GM12878 (cell line): ENCODE measurements around the gene RINL. TPM values are rescaled to one million over a fixed set of nuclear protein-coding genes. Genes with fewer than 3 reads are reported as not detected.

Experiments used
- ATF7 ChIP-seq: fragments of 450-650 bp; IDR thresholded peaks from 2 replicates; pipeline ENCODE4 v1.6.1; 2016; ENCODE audit warnings: low read depth, mild to moderate bottlenecking
- BCL11A ChIP-seq: IDR thresholded peaks from 2 replicates; pipeline ENCODE4 v1.6.1; 2011; ENCODE audit warnings: low read depth, low read length
- BHLHE40 ChIP-seq, 2 experiments: fragments of 450-650 bp in 1 of 2; IDR thresholded peaks; 2 replicates each; pipeline ENCODE4 v1.6.1; 2011 to 2017; ENCODE audit warnings: low read depth in 2 of 2, borderline replicate concordance in 1 of 2, improper control_type of control experiment in 1 of 2, low read length in 1 of 2, mild to moderate bottlenecking in 1 of 2
- CBX5 ChIP-seq: sonication (generic); IDR thresholded peaks from 2 replicates; pipeline ENCODE4 v1.6.1; 2016; ENCODE audit warnings: low read depth, moderate library complexity, mild to moderate bottlenecking, inconsistent platforms
- CHD2 ChIP-seq: IDR thresholded peaks from 2 replicates; pipeline ENCODE4 v1.6.1; 2011; ENCODE audit warnings: low read depth, low read length, improper control_type of control experiment, borderline replicate concordance
- E2F8 ChIP-seq: fragments of 450-650 bp; IDR thresholded peaks from 2 replicates; pipeline ENCODE4 v1.6.1; 2018; ENCODE audit warnings: mild to moderate bottlenecking, low read depth, moderate library complexity; ENCODE audit not compliant: partially characterized antibody
- GATAD2B ChIP-seq: fragments of 450-650 bp; conservative IDR thresholded peaks from 2 replicates; pipeline ENCODE4 v1.6.1; 2017; ENCODE audit warnings: low read depth, mild to moderate bottlenecking, moderate library complexity
- IKZF2 ChIP-seq, 2 experiments: fragments of 450-650 bp; IDR thresholded peaks; 2 replicates each; pipeline ENCODE4 v1.6.1; 2017; ENCODE audit warnings: mild to moderate bottlenecking in 2 of 2, moderate library complexity in 2 of 2
- IRF4 ChIP-seq: IDR thresholded peaks from 2 replicates; pipeline ENCODE4 v1.6.1; 2011; ENCODE audit warnings: low read depth, low read length
- MLLT1 ChIP-seq: fragments of 450-650 bp; IDR thresholded peaks from 2 replicates; pipeline ENCODE4 v1.6.1; 2016; ENCODE audit warnings: mild to moderate bottlenecking
- MXI1 ChIP-seq: fragments of 150-350 bp; IDR thresholded peaks from 2 replicates; pipeline ENCODE4 v1.6.1; 2011; ENCODE audit warnings: low read depth, mild to moderate bottlenecking, inconsistent platforms, low read length, improper control_type of control experiment
- MYC ChIP-seq: IDR thresholded peaks from 2 replicates; pipeline ENCODE4 v1.6.1; 2011; ENCODE audit warnings: mild to moderate bottlenecking, low read length, moderate library complexity, inconsistent platforms; ENCODE audit not compliant: insufficient read depth, insufficient replicate concordance, insufficient read length, severe bottlenecking
- NBN ChIP-seq: fragments of 450-650 bp; IDR thresholded peaks from 2 replicates; pipeline ENCODE4 v1.6.1; 2016
- NRF1 ChIP-seq: conservative IDR thresholded peaks from 2 replicates; pipeline ENCODE4 v1.6.1; 2011; ENCODE audit warnings: mild to moderate bottlenecking, low read depth, low read length, improper control_type of control experiment
- POLR2A ChIP-seq: IDR thresholded peaks from 2 replicates; pipeline ENCODE4 v1.6.1; 2011; ENCODE audit warnings: low read depth, mild to moderate bottlenecking, low read length
- SIN3A ChIP-seq: IDR thresholded peaks from 2 replicates; pipeline ENCODE4 v1.6.1; 2012; ENCODE audit warnings: low read depth, low read length, improper control_type of control experiment
- SREBF2 ChIP-seq: IDR thresholded peaks from 2 replicates; pipeline ENCODE4 v1.6.1; 2012; ENCODE audit warnings: mild to moderate bottlenecking, low read length
- SRF ChIP-seq, 2 experiments: IDR thresholded peaks; 2 replicates each; pipeline ENCODE4 v1.6.1; 2011; ENCODE audit warnings: low read depth in 2 of 2, low read length in 2 of 2, mild to moderate bottlenecking in 1 of 2, moderate library complexity in 1 of 2
- STAT1 ChIP-seq: fragments of 450-650 bp; conservative IDR thresholded peaks from 2 replicates; pipeline ENCODE4 v1.6.1; 2014; ENCODE audit warnings: antibody characterized with exemption, mild to moderate bottlenecking
- SUPT20H ChIP-seq: IDR thresholded peaks from 2 replicates; pipeline ENCODE4 v1.6.1; 2011; ENCODE audit warnings: low read depth, mild to moderate bottlenecking, low read length, moderate library complexity, borderline replicate concordance; ENCODE audit not compliant: control insufficient read depth
- TAF1 ChIP-seq: IDR thresholded peaks from 2 replicates; pipeline ENCODE4 v1.6.1; 2011; ENCODE audit warnings: mild to moderate bottlenecking, low read depth, low read length, borderline replicate concordance
- ZNF217 ChIP-seq: fragments of 450-650 bp; IDR thresholded peaks from 2 replicates; pipeline ENCODE4 v1.6.1; 2017; ENCODE audit warnings: antibody characterized with exemption, mild to moderate bottlenecking
- polyA plus RNA-seq, 11 experiments: library from polyadenylated mRNA; depleted of rRNA in 4 of 11; unstranded in 6 of 11; stranded (reverse) in 5 of 11; fragments of >200 nt; fragmentation: Nextera tagmentation in 4 of 11; fragmentation: Illumina TruSeq in 1 of 11; extraction: Ambion mirVana in 4 of 11; extraction: Trizol in 1 of 11; gene quantifications; 1 replicate in 1 of 11; 2 replicates in 10 of 11; pipeline versions ENCODE4 v1.2.1 to v1.2.3, GENCODE V29; 2011 to 2016; ENCODE audit warnings: inconsistent platforms in 2 of 11, missing spikeins in 2 of 11, low read depth in 1 of 11
- total RNA-seq, 4 experiments: library from RNA; depleted of rRNA in 3 of 4; stranded (reverse); fragments of >200 nt in 3 of 4; fragmentation: Illumina TruSeq in 1 of 4; extraction: Trizol in 1 of 4; gene quantifications; 2 replicates each; pipeline versions ENCODE4 v1.2.1 to v1.2.3, GENCODE V29; 2013 to 2021
- TF ChIP-seq, protein P1 (sequence below): fragments of 450-650 bp; formaldehyde crosslinking; IDR thresholded peaks from 2 replicates; pipeline ENCODE4 v1.4.0; 2020; ENCODE audit warnings: mild to moderate bottlenecking, moderate library complexity

Gene RINL
- total and polyA plus RNA-seq, 10 of the 15 experiments (the other 5 are each of a cell fraction or from before 2014, with no cell fraction given), result 14.5 to 64.2 (median 47.6) TPM

DNA sequence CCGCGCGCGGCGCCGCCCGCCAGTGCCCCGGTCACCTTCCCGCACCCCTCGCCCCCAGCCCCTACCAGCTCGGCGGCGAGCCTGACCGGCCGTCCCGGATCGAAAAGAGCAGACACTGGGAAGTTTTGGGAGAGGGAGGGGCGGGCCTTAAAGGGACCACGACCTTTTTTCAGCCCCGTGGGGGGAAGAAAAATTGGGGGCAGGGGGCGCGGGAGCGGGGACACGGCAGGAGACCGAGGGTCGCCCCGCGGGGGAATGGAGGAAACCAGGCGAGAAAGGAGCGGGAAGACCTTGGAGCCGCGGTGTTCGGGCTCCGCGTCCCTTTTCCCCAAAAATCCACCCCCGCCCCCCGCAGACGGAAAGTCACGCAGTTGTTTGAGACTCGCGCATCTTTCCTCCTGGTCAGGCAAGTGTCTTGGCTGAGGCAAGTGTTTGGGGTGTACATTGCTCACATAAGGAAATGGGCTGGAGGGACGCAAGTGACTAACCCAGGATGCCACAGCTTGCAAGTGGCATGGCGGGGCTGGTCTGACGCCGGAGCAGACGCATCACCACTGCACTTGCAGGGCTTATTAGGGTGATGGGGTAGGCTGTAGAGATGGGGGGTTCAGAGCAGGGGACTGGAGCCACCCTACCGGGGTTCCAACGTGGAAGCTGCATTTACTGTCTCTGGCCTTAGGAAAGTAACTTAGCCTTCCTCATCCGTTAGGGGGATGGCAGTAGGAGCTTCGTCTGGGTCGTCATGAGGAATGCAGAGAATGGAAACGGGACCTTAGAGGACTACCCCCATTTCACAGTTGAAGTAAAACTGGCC is 25.6 kb downstream of the RINL start (continued):
- TF ChIP-seq CHD2 (no peak), TAF1 (peak; percentile 40; the same call in 1 of the 2 replicates), BCL11A (no peak), GATAD2B (0 out of 2 replicates have a peak, but pooled peaks have one; percentile 71), ATF7 (no peak), MYC (no peak), NBN (peak; percentile 52; the same call in 1 of the 2 replicates), ZNF217 (no peak), MLLT1 (peak; percentile 10; the same call in 1 of the 2 replicates), MXI1 (peak; percentile 24; the same call in 1 of the 2 replicates), E2F8 (no peak), IRF4 (no peak), SRF (IDR thresholded peaks at IDR 0.05; ENCODE audit: low read depth in 2 of 2, low read length in 2 of 2) (no peak), BHLHE40 (IDR thresholded peaks at IDR 0.05; ENCODE audit: borderline replicate concordance in 1 of 2, low read depth in 2 of 2, low read length in 1 of 2) (0 out of 4 replicates have a peak, but pooled peaks of 1 of the 2 experiments have one; percentile 6), SUPT20H (no peak), SIN3A (peak; percentile 46; the same call in 1 of the 2 replicates), POLR2A (peak; percentile 84), STAT1 (no peak), SREBF2 (no peak), CBX5 (no peak), IKZF2 (IDR thresholded peaks at IDR 0.05) (peak; percentile 51 to 61; a peak in 3 of 4 replicates), NRF1 (no peak)
- TF ChIP-seq, protein P1, sequence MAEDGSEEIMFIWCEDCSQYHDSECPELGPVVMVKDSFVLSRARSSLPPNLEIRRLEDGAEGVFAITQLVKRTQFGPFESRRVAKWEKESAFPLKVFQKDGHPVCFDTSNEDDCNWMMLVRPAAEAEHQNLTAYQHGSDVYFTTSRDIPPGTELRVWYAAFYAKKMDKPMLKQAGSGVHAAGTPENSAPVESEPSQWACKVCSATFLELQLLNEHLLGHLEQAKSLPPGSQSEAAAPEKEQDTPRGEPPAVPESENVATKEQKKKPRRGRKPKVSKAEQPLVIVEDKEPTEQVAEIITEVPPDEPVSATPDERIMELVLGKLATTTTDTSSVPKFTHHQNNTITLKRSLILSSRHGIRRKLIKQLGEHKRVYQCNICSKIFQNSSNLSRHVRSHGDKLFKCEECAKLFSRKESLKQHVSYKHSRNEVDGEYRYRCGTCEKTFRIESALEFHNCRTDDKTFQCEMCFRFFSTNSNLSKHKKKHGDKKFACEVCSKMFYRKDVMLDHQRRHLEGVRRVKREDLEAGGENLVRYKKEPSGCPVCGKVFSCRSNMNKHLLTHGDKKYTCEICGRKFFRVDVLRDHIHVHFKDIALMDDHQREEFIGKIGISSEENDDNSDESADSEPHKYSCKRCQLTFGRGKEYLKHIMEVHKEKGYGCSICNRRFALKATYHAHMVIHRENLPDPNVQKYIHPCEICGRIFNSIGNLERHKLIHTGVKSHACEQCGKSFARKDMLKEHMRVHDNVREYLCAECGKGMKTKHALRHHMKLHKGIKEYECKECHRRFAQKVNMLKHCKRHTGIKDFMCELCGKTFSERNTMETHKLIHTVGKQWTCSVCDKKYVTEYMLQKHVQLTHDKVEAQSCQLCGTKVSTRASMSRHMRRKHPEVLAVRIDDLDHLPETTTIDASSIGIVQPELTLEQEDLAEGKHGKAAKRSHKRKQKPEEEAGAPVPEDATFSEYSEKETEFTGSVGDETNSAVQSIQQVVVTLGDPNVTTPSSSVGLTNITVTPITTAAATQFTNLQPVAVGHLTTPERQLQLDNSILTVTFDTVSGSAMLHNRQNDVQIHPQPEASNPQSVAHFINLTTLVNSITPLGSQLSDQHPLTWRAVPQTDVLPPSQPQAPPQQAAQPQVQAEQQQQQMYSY, result no peak
